ENCODE results near the gene GATD1.

GATD1 gene

DNA sequence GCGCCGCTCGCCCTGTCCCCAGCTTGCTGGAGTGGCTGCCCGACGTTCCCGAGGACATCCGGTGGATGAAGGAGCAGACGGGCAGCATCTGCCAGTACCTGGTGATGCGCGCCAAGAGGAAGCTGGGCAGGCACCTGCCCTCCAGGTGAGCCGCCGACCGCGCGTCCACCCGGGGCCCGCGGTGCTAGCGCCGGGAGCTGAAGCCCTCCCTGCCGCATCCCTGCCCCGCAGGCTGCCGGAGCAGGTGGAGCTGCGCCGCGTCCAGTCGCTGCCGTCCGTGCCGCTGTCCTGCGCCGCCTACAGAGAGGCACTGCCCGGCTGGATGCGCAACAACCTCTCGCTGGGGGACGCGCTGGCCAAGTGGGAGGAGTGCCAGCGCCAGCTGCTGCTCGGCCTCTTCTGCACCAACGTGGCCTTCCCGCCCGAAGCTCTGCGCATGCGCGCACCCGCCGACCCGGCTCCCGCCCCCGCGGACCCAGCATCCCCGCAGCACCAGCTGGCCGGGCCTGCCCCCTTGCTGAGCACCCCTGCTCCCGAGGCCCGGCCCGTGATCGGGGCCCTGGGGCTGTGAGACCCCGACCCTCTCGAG lies 47.1 kb upstream of the GATD1 start:
- TF ChIP-seq, protein P1, sequence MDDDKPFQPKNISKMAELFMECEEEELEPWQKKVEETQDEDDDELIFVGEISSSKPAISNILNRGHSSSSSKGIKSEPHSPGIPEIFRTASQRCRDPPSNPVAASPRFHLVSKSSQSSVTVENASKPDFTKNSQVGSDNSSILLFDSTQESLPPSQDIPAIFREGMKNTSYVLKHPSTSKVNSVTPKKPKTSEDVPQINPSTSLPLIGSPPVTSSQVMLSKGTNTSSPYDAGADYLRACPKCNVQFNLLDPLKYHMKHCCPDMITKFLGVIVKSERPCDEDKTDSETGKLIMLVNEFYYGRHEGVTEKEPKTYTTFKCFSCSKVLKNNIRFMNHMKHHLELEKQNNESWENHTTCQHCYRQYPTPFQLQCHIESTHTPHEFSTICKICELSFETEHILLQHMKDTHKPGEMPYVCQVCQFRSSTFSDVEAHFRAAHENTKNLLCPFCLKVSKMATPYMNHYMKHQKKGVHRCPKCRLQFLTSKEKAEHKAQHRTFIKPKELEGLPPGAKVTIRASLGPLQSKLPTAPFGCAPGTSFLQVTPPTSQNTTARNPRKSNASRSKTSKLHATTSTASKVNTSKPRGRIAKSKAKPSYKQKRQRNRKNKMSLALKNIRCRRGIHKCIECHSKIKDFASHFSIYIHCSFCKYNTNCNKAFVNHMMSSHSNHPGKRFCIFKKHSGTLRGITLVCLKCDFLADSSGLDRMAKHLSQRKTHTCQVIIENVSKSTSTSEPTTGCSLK (tag by site-specific recombination; IDR thresholded peaks at IDR 0.05) = no peak
- TF ChIP-seq, protein P2, sequence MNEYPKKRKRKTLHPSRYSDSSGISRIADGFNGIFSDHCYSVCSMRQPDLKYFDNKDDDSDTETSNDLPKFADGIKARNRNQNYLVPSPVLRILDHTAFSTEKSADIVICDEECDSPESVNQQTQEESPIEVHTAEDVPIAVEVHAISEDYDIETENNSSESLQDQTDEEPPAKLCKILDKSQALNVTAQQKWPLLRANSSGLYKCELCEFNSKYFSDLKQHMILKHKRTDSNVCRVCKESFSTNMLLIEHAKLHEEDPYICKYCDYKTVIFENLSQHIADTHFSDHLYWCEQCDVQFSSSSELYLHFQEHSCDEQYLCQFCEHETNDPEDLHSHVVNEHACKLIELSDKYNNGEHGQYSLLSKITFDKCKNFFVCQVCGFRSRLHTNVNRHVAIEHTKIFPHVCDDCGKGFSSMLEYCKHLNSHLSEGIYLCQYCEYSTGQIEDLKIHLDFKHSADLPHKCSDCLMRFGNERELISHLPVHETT (tag by site-specific recombination; IDR thresholded peaks at IDR 0.05) = no peak
- TF ChIP-seq ZNF404 (tag by site-specific recombination; IDR thresholded peaks at IDR 0.05) = no peak
- TF ChIP-seq ZNF585B (tag by site-specific recombination; IDR thresholded peaks at IDR 0.05) = no peak
- TF ChIP-seq ZNF555 (tag by site-specific recombination; conservative IDR thresholded peaks at IDR 0.05) = no peak
- no peak for TF ChIP-seq GLIS2 (tag by site-specific recombination; IDR thresholded peaks at IDR 0.05)
- TF ChIP-seq RBAK (tag by site-specific recombination; IDR thresholded peaks at IDR 0.05) = no peak
- TF ChIP-seq ZNF701 (tag by site-specific recombination; IDR thresholded peaks at IDR 0.05) = no peak
- POLR2A ChIA-PET = interaction anchor here (1.4 kb wide), 1 partner anchor 8 kb away, joined by 6 read pairs; the partner anchor contains the start of gene CD151
- CTCF ChIA-PET = no interaction called here
- H3K4me3 ChIP-seq (ENCODE audit: low read depth, low read length) = no peak overlapping the region
- H3K36me3 ChIP-seq (ENCODE audit: control insufficient read depth in 2 of 2, insufficient read depth in 1 of 2, low read length in 2 of 2) = peaks cover 0 to 44% of the 10 kb centered on the region in 2 experiments; a peak in 2 of 3 replicates
- H3K9me3 ChIP-seq (ENCODE audit: control insufficient read depth, insufficient read depth, low read depth, low read length) = no peaks in the 10 kb centered on the region
- 0 out of 2 replicates have a peak, but pooled peaks cover 3% of the 10 kb centered on the region for H3K4me1 ChIP-seq (ENCODE audit: control insufficient read depth, insufficient read depth, low read length)
- H3K27ac ChIP-seq (ENCODE audit: extremely low read depth, low read depth, low read length) = no peak overlapping the region

DNA sequence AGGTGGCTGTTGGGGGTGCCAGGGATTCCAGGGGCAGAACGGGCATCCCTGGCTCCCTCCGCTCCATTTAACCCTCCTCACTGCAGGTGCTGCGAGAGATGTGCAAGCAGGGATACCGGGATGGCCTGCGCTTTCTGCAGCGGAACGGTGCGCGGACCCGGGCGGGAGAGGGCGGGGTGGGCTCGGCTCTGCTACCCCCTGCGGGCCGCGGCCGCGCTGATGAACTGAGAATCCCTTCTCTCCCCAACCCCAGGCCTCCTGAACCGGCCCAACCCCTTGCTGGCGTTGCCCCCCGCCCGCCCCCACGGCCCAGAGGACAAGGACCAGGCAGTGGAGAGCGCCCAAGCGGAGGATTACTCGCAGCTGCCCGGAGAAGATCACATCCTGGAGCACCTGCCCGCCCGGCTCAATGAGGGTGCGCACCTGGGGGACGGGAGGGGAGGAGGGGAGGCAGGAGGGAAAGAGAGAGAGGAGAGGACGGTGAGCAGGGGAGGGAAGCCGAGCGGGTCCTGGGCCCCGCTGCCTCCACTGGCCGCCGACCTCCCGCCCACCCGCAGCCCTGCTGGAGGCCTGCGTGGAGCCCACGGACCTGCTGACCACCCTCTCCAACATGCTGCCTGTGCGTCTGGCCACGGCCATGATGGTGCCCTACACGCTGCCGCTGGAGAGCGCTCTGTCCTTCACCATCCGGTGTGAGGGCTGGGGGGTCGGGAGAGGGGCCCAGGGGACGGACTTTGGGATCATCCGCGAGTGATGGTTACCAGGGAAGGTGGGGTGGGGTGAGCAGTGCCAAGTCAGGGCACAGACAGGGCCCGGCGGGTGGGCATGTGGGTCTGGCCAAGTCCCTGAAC lies 46.4 kb upstream of the GATD1 start:
- H3K36me3 ChIP-seq (ENCODE audit: control insufficient read depth in 2 of 2, insufficient read depth in 1 of 2, low read length in 2 of 2) = peaks cover 0 to 44% of the 10 kb centered on the region in 2 experiments; a peak in 2 of 3 replicates
- no peak overlapping the region for H3K4me3 ChIP-seq (ENCODE audit: low read depth, low read length)
- H3K9me3 ChIP-seq (ENCODE audit: control insufficient read depth, insufficient read depth, low read depth, low read length) = no peaks in the 10 kb centered on the region
- CTCF ChIA-PET = no interaction called here
- TF ChIP-seq ZNF768 (tag by site-specific recombination; IDR thresholded peaks at IDR 0.05) (no peak), GLI4 (tag by site-specific recombination; IDR thresholded peaks at IDR 0.05) (no peak), ZNF670 (tag by site-specific recombination; IDR thresholded peaks at IDR 0.05; ENCODE audit: low read depth) (no peak), EGR2 (tag by site-specific recombination; IDR thresholded peaks at IDR 0.05; ENCODE audit: low read depth) (no peak), ZNF555 (tag by site-specific recombination; conservative IDR thresholded peaks at IDR 0.05) (no peak), ZNF76 (tag by site-specific recombination; IDR thresholded peaks at IDR 0.05; ENCODE audit: borderline replicate concordance, low read depth) (no peak), KLF8 (tag by site-specific recombination; IDR thresholded peaks at IDR 0.05) (no peak), ZXDB (tag by site-specific recombination; IDR thresholded peaks at IDR 0.05) (no peak), ZNF777 (tag by site-specific recombination; IDR thresholded peaks at IDR 0.05; ENCODE audit: borderline replicate concordance) (no peak), ZNF391 (tag by site-specific recombination; IDR thresholded peaks at IDR 0.05; ENCODE audit: borderline replicate concordance, low read depth) (no peak), ZNF248 (tag by site-specific recombination; IDR thresholded peaks at IDR 0.05) (no peak), MEIS1 (CRISPR knock-in tag; IDR thresholded peaks at IDR 0.05; ENCODE audit: borderline replicate concordance) (no peak), ZNF174 (tag by site-specific recombination; IDR thresholded peaks at IDR 0.05) (no peak)
- TF ChIP-seq, protein P3, sequence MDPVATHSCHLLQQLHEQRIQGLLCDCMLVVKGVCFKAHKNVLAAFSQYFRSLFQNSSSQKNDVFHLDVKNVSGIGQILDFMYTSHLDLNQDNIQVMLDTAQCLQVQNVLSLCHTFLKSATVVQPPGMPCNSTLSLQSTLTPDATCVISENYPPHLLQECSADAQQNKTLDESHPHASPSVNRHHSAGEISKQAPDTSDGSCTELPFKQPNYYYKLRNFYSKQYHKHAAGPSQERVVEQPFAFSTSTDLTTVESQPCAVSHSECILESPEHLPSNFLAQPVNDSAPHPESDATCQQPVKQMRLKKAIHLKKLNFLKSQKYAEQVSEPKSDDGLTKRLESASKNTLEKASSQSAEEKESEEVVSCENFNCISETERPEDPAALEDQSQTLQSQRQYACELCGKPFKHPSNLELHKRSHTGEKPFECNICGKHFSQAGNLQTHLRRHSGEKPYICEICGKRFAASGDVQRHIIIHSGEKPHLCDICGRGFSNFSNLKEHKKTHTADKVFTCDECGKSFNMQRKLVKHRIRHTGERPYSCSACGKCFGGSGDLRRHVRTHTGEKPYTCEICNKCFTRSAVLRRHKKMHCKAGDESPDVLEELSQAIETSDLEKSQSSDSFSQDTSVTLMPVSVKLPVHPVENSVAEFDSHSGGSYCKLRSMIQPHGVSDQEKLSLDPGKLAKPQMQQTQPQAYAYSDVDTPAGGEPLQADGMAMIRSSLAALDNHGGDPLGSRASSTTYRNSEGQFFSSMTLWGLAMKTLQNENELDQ (tag by site-specific recombination; IDR thresholded peaks at IDR 0.05; ENCODE audit: low read depth) = no peak
- H3K27ac ChIP-seq (ENCODE audit: extremely low read depth, low read depth, low read length) = no peak overlapping the region
- 0 out of 2 replicates have a peak, but pooled peaks cover 3% of the 10 kb centered on the region for H3K4me1 ChIP-seq (ENCODE audit: control insufficient read depth, insufficient read depth, low read length)
- POLR2A ChIA-PET = interaction anchor here (1.4 to 1.6 kb wide), 3 partner anchors 7 to 47 kb away, joined by 4 to 6 read pairs (median 5); partner anchors contain the start of genes CD151 and GATD1

Measured in HEK293 (cell line).